H4 (cell line): ENCODE data around the gene KIRREL1. TPM values are rescaled to one million over a fixed set of nuclear protein-coding genes. Genes with fewer than 3 reads are reported as not detected.

ENCODE experiments used
- DNase-seq: peaks from one replicate; pipeline ENCODE4 v3.0.0-alpha.2; 2015; ENCODE audit warnings: low spot score
- total RNA-seq: library from RNA; depleted of rRNA; stranded (reverse); fragments of >200 nt; shearing (Covaris generic); gene quantifications from 2 replicates; pipeline ENCODE4 v1.2.3, GENCODE V29; 2014

Gene KIRREL1
- total RNA-seq, 1 experiment from 2014 or later: 38.4 TPM

GRCh38 chr1:158035014-158035413 is 41.6 kb downstream of the KIRREL1 start:
- no peak for DNase-seq

DNA sequence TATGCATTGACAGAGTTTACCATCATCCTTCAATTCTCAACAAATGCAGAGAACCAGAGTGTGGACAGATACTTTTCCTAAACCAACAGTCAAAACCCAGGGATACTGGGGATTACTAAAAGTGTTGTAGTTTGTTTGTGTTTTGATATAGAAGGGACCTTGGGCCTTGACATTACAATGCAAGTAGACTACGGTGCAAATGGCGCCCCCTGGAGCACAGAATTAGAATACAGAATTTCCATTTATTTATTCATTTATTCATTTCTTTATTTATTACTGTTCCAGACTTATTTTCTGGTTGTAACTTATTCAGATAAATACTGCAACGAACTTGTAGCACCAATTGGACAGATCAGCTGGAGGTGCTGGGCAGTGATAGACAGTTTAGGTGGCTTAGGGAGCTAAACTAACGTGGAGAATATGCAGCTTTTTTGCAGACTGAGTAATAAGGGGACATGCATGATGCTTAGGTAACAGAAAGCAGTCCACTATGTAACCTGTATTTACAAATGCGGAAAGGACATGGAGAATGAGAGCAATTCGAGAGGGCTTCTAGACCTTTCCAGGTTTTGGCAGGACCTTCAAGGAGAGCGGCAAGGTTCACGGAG is 42.6 kb downstream of the KIRREL1 start:
- peak; percentile 39 for DNase-seq

DNA sequence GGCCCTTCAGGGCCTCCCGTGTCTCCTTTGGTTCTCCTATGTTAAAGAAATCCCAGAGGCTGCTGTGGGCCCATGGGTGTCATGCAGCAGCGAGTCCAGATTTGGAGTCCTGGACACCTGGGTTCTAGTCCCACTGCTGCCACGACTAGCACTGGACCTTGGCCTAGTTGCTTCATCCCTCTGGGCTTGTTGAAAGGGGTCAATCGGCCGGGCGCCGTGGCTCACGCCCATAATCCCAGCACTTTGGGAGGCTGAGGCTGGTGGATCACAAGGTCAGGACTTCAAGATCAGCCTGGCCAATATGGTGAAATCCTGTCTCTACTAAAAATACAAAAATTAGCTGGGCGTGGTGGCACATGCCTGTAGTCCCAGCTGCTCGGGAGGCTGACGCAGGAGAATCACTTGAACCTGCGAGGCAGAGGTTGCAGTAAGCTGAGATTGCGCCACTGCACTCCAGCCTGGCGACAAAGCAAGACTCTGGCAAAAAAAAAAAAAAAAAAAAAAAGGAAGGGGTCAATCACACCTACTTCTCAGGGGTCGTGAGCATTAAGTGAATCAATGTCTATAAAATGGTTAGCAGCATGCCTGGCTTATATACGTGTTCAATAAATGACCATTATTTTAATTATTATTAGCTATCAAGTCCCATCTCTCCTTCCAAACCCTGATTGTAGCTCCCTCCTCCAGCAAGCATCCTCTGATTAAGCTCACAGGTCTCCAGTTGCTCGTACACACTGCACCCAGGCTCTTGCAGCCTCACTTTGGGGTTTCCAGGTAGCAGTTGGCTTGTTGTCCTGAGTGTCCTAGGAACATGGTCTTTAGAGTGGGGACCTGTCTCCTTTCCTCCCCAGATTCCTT is 43.8 kb downstream of the KIRREL1 start:
- DNase-seq: no peak

GRCh38 chr1:158037866-158038359 is 44.5 kb downstream of the KIRREL1 start:
- DNase-seq: peak; percentile 38

DNA sequence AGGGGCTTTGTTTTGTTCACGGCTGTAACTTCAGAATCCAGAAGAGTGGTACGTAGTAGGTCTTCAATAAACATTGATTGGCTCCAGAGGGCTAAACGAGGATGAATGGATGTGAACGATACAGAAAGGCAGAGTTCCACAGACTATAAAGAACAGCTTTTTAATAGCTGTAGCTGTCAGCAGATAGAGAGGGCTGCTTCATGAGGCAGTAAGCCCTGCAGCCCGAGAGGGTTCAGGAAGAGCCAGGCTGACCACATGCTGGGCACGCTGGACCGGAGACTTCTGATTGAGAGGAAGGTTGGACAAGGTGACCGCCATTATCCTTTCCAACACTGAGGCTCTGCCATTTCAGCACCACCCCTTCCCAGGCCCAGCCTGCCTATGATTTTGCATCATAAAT is 45.3 kb downstream of the KIRREL1 start:
- no peak for DNase-seq

DNA sequence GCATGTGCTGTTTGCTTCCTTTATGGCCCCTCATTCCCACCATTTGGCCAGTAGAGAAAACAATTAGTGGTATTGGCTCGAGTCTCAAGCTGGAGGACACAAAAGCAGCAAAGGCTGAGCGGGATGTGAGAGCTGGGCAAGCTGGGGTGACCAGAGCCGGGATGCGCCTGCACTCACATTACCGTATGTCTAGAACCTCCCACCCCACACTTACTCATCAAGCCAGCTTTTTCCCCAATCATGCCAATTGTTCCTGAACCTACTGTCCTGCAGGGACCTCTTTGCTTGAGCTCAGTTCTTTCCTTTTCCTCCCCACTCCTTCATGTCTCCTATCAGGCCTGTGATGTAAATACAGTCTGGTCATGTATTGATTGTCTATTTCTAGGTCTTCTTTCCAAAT is 45.9 kb downstream of the KIRREL1 start:
- DNase-seq: no peak

- DNase-seq: no peak
Observed at GRCh38 chr1:158040323-158040722, 46.9 kb downstream of the KIRREL1 start.

GRCh38 chr1:158043232-158043631 is 49.8 kb downstream of the KIRREL1 start:
- no peak for DNase-seq

- DNase-seq: peak; percentile 26
Observed at GRCh38 chr1:158045639-158046038, 52.2 kb downstream of the KIRREL1 start.

DNA sequence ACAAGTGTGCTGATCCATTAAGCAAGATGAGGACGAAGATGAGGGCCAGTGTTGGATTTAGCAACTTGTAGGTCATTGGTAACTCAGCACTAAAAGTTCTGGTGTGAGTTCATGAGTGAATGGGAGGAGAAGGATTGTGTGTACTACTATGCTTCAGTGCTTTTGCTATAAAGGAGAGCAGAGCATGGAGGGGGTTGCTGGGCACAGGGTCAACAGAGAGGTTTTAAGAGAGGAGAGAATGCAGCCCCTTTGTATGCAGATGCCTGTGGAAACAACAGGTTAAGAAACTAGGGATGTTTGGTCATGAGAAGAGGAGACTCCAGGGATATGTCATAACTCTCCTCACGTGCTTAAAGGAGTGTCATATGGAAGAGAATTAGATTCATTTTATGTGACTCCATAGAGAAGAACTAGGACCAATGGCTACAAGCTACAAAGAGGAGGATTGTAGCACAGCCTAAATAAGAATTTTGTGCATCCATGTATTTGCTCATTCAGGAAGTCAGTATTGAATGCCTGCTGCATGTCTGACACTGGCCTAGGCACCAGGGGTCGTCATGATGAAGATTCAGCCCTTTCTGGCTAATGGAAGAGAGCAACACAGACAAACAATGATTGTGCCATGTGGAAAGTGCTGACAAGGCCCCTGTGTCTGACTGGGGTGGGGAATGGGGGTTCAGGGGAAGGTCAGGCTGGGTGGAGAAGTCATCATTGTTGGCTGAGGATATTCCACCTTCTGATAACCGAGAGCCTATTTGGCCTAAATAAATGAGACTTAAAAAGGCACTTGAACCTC is 53.5 kb downstream of the KIRREL1 start:
- no peak for DNase-seq

- DNase-seq: no peak
Observed at GRCh38 chr1:158048371-158049067, 55.1 kb downstream of the KIRREL1 start.

DNA sequence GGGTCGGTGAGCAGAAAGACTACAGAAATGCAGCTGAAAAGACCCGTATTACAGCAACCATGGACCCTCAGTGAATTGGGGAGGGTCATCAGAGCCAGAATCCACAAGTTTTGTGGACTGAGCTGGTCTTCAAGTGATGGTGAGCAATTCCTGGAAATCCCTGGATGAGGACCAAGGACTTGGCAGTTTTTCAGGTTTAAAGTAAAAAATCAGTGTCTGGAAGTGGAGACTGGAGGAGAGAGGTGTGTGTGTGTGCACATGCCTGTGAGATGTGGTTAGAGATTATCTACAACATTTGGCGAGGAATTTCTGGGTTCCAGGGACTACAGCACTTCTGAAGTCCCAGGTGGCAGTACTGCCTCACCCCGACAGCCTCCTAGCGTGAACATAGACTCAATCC is 56.4 kb downstream of the KIRREL1 start:
- DNase-seq: no peak

GRCh38 chr1:158053276-158053675 is 59.8 kb downstream of the KIRREL1 start:
- DNase-seq: no peak

- no peak for DNase-seq
Observed at GRCh38 chr1:158054721-158055120, 61.3 kb downstream of the KIRREL1 start.

- DNase-seq: no peak
Observed at GRCh38 chr1:158055854-158056253, 62.4 kb downstream of the KIRREL1 start.

DNA sequence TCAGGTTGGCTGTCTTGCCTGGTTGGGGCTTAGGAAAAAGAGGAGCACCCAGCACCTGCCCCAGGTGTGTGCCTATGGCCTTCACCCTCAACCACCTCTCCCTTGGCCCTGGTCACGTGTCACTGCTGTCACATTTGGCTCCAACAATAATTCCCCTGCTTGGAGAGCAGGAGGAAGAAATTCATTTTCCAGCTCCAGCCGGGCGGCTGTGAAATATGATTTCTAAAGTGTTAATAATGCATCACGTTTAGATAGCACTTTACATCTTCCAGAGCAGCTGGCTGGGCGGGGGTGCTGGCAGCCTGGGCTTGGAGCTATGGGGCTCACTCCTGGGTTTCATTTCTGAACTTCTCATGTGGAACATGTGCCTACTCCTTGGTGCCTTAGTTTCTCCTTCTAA is 63.1 kb downstream of the KIRREL1 start:
- no peak for DNase-seq

DNA sequence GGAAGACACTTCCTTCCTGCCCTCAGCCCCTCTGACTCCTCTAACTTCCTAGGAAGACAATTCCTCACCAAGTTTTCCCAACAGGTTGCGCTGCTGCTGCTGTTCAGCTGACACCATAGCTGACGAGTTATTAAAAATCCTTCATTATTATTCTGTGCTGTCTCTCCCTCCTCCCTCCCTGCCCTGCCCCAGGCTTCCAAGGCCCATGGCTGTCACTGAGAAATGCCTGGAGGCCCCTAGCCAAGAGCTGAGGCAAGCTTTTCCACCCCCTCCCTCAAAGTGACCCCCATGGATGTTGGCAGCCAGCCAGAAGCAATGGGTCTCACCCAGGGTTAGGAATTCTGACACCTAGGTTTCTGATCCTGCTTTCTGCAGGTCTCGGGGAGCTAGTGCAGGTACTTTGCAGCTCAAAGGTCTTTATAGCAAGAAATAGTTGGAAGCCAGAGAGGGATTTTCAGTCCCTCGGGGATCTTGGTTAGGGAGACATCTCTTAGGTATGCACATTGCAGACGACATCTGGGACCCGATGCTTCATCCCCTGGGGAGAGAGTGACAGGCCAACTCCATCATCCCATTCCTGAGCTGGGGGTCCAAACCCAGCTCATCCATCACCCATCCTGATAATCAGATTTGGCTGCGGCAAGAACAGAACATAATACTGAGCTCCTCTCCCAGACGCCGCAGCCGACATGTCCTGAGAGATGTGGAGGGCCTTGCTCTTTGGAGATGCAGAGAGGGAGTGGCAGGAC is 65.0 kb downstream of the KIRREL1 start:
- no peak for DNase-seq

DNA sequence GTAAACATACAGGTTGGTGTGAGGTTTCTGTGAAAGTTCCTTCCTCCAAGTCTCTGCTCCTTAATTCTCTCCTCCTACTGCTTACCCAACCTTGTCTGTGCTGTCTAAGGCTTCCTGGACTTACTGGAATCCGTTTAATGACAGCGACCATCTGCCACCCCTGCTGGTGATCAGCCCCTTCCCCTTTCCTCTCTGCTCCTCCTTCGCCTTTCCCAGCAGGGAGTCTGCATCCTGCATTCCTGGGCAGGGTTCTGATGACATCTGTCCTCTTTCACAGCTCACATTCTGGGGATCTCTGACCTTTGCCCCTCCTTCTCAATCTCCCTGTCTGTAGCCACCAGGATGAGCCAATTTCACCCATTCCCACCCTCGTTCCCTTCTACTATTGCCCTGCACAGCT is 66.5 kb downstream of the KIRREL1 start:
- no peak for DNase-seq

GRCh38 chr1:158062174-158062573 is 68.7 kb downstream of the KIRREL1 start:
- DNase-seq: no peak

DNA sequence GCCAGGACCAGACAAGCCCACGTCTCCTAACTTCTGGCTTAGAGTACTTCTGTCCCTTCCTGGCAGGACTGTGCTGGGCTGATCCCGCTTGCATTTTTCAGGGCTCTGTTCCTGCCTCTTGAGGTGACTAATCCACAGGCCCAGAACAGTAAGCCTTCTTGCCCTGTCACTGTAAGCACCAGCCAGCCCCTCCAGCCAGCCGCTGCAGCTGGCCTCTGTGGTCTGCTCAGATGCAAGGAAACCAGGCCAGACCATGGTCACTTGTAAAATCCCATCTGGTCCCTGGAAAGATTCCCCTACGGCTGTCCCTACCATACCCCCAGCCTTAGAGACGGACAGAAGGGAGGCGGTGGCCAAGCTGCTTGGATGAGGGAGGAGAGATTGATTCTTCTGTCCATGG is 74.2 kb downstream of the KIRREL1 start:
- no peak for DNase-seq

GRCh38 chr1:158068918-158069317 is 75.5 kb downstream of the KIRREL1 start:
- no peak for DNase-seq
